Hematopoietic multipotent progenitor cell (in vitro differentiated cells): ENCODE data around the gene NDUFAF5. TPM values are rescaled to one million over a fixed set of nuclear protein-coding genes. Genes with fewer than 3 reads are reported as not detected.

ENCODE experiments used
- DNase-seq, 3 donors: peaks; one replicate each; pipeline ENCODE4 v3.0.0-alpha.2; 2011 to 2015; ENCODE audit warnings: low read depth in 2 of 3, low spot score in 2 of 3
- total RNA-seq: library from RNA; depleted of rRNA; stranded (reverse); fragments of >200 nt; gene quantifications from one replicate; pipeline ENCODE4 v1.2.3, GENCODE V29; 2012

The NDUFAF5 gene
- total RNA-seq, 1 donor: 2.4 TPM

- no peak for DNase-seq
These were observed 9.0 kb upstream of the NDUFAF5 start for GRCh38 chr20:13775867-13776266.

GRCh38 chr20:13777171-13777601 is 7.6 kb upstream of the NDUFAF5 start:
- no peak for DNase-seq

- DNase-seq: no peak
These were observed 6.0 kb upstream of the NDUFAF5 start for GRCh38 chr20:13778827-13779226.

- DNase-seq: no peak
These were observed 1.3 kb upstream of the NDUFAF5 start for GRCh38 chr20:13783528-13783927.

GRCh38 chr20:13784271-13784892 is 446 bp upstream of the NDUFAF5 start:
- no peak for DNase-seq

GRCh38 chr20:13786143-13786828 is 1.5 kb downstream of the NDUFAF5 start:
- DNase-seq: no peak

GRCh38 chr20:13788167-13788834 is 3.5 kb downstream of the NDUFAF5 start:
- DNase-seq: peak in 2 of 3 donors; percentile 34 to 66

- DNase-seq: no peak
These were observed 5.9 kb downstream of the NDUFAF5 start for GRCh38 chr20:13790708-13791107.

GRCh38 chr20:13791540-13792459 is 7.0 kb downstream of the NDUFAF5 start:
- no peak for DNase-seq

GRCh38 chr20:13793001-13793400 is 8.2 kb downstream of the NDUFAF5 start:
- no peak for DNase-seq

GRCh38 chr20:13794667-13795066 is 9.8 kb downstream of the NDUFAF5 start:
- no peak for DNase-seq

- DNase-seq: no peak
These were observed 14.2 kb downstream of the NDUFAF5 start for GRCh38 chr20:13799040-13799439.

- no peak for DNase-seq
These were observed 15.1 kb downstream of the NDUFAF5 start for GRCh38 chr20:13799974-13800373.

GRCh38 chr20:13800728-13801134 is 15.9 kb downstream of the NDUFAF5 start:
- no peak for DNase-seq

GRCh38 chr20:13809373-13809772 is 24.5 kb downstream of the NDUFAF5 start:
- DNase-seq: no peak

GRCh38 chr20:13809855-13810254 is 25.0 kb downstream of the NDUFAF5 start:
- no peak for DNase-seq

- no peak for DNase-seq
These were observed 25.6 kb downstream of the NDUFAF5 start for GRCh38 chr20:13810446-13810845.

GRCh38 chr20:13813910-13814309 is 29.1 kb downstream of the NDUFAF5 start:
- DNase-seq: no peak

GRCh38 chr20:13814672-13815071 is 29.8 kb downstream of the NDUFAF5 start:
- no peak for DNase-seq

GRCh38 chr20:13816757-13817156 is 31.9 kb downstream of the NDUFAF5 start:
- DNase-seq: no peak

GRCh38 chr20:13817342-13817741 is 32.5 kb downstream of the NDUFAF5 start:
- DNase-seq: no peak
